ENCODE measurements around the gene PPP1R3D.

The PPP1R3D gene

DNA sequence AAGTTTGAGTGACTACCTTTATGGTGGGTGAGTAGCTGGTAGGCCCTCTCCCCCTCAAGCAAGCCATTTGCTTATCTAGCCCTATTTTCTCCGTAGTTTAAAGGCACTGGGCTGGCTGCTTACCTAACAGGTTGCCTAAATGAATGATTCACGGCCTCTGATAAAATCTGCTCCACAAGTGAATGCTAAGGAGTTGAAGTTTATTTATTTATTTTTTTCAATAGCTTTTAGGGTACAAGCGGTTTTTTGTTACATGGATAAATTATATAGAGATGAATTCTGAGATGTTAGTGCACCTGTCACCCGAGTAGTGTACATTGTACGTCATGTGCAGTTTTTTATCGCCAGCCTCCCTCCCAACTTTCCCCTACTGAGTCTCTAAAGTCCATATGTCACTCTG is 9.8 kb upstream of the PPP1R3D start:
- TF ChIP-seq, protein P1, sequence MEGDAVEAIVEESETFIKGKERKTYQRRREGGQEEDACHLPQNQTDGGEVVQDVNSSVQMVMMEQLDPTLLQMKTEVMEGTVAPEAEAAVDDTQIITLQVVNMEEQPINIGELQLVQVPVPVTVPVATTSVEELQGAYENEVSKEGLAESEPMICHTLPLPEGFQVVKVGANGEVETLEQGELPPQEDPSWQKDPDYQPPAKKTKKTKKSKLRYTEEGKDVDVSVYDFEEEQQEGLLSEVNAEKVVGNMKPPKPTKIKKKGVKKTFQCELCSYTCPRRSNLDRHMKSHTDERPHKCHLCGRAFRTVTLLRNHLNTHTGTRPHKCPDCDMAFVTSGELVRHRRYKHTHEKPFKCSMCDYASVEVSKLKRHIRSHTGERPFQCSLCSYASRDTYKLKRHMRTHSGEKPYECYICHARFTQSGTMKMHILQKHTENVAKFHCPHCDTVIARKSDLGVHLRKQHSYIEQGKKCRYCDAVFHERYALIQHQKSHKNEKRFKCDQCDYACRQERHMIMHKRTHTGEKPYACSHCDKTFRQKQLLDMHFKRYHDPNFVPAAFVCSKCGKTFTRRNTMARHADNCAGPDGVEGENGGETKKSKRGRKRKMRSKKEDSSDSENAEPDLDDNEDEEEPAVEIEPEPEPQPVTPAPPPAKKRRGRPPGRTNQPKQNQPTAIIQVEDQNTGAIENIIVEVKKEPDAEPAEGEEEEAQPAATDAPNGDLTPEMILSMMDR (conservative IDR thresholded peaks at IDR 0.05; ENCODE audit: control insufficient read depth, insufficient read depth, low read depth, low read length): no peak
- DNase-seq (ENCODE audit: low read depth): no peak
- no peak overlapping the region for H3K4me3 ChIP-seq (ENCODE audit: control insufficient read depth, low read depth, low read length)

DNA sequence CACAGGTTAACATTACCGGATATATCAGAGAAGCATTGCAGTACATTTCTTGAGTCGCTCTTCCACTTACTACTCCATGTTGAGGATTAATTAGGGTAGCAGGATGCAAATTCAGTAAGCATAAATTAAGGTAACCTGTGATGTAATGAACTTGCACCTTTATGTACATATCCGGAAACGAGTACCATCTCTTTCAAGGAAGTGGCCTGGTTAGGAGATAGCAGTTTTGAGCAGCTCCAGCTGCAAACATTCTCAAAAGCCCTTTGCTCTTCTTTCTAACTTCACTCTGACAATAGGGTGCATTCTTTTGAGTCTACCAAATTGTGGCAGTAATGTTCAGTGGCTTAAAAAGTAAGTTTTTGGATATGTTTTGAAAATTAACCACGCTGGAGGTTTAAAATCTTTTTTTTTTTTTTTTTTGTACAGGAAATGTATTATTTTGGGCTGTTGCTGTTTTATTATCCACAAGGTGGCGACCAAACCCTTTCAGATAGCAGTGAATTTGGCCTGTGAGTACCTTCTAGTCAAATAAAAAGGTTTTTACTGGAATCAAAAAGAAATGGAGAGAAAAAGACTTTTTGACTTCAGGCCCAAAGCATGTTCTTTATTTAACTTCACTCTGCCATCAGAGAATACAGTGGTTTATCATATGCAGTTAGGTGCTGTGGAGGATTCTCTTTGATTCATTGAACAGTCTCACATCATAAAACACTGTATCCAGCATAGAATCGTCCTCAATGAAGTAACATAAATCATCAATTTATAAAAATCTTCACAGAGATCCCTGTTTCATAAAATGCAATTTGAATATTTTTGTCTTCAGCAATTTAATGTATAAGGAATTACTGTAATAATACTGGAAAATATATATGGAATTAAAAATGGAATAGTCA is 9.0 kb upstream of the PPP1R3D start:
- DNase-seq (ENCODE audit: low read depth): peak; percentile 70
- TF ChIP-seq, protein P1 (conservative IDR thresholded peaks at IDR 0.05; ENCODE audit: control insufficient read depth, insufficient read depth, low read depth, low read length): peak; percentile 62
- no peak overlapping the region for H3K4me3 ChIP-seq (ENCODE audit: control insufficient read depth, low read depth, low read length)

DNA sequence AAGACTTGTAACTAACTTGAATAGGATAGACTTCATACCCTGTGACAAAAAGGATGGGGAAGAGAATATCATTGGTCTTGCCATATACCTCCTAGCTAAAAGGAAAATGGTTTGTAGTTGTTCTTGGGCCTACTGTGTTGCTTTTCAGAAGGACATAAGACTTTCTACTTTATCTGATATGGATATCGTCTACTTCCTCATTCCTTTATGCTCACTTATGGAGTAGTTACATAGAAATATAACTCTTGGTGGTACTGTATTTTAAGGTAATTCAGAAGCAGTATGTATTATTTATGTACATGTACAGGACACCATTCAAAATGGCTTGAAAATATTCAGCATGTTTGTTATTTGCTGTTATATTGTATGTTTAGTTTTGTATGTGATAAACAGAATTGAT is 8.1 kb upstream of the PPP1R3D start:
- no peak for DNase-seq (ENCODE audit: low read depth)
- TF ChIP-seq, protein P1 (conservative IDR thresholded peaks at IDR 0.05; ENCODE audit: control insufficient read depth, insufficient read depth, low read depth, low read length): no peak
- no peak overlapping the region for H3K4me3 ChIP-seq (ENCODE audit: control insufficient read depth, low read depth, low read length)

DNA sequence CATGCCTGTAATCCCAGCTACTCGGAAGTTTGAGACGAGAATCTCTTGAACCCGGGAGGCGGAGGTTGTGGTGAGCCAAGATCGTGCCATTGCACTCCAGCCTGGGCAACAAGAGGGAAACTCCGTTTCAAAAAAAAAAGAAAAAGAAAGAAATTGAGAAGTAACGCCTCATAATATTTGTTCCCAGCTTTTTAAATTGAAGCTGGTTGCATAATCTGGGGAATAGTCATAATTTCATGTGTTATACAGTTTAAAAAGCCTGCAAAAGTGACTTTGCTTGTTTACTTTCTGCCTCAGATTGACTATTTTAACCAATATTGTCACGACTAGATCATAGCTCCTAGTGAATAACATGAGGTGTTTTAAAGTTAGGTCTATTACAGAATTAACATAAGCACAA is 7.3 kb upstream of the PPP1R3D start:
- no peak for DNase-seq (ENCODE audit: low read depth)
- TF ChIP-seq, protein P1 (conservative IDR thresholded peaks at IDR 0.05; ENCODE audit: control insufficient read depth, insufficient read depth, low read depth, low read length): no peak
- no peak overlapping the region for H3K4me3 ChIP-seq (ENCODE audit: control insufficient read depth, low read depth, low read length)

DNA sequence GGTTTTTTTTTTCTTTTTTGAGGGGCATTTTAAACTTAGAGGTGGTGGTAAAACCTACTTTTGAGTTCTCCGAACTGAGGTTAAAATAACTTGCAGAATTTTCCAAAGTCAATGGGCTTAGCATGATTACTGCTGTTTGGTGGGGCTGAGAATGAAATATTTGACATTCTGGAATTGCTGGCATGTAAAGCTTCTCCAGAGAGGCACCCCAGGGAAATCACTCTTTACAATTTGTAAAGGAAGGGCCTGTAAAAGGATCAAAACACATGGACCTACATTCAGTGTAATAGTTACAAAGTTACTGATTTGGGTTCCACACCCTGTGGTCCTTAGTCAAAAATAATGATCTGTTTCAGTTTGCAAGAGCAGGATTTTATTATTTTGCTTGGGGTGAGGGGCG is 5.6 kb upstream of the PPP1R3D start:
- H3K4me3 ChIP-seq (ENCODE audit: control insufficient read depth, low read depth, low read length): no peak overlapping the region
- DNase-seq (ENCODE audit: low read depth): no peak
- TF ChIP-seq, protein P1 (conservative IDR thresholded peaks at IDR 0.05; ENCODE audit: control insufficient read depth, insufficient read depth, low read depth, low read length): no peak

DNA sequence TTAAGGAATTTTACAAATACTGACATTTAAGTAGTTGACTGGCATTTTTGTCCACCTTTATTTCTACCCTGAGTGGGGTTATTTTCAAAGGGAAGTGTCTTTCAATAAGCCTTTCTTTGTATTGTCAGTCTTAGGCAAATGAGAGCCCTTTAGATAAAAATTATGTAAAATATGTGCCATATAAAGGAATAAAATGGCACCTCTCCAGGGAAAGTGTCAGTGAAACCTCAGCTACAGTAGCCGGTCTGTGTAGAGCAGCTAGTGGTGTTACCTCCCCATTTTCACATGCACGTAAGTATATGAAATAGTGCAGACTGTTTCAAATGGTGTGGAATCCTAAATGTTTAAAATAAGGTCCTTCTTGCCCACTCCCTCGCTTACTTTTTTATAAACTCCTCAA is 5.1 kb upstream of the PPP1R3D start:
- H3K4me3 ChIP-seq (ENCODE audit: control insufficient read depth, low read depth, low read length): no peak overlapping the region
- TF ChIP-seq, protein P1 (conservative IDR thresholded peaks at IDR 0.05; ENCODE audit: control insufficient read depth, insufficient read depth, low read depth, low read length): no peak
- no peak for DNase-seq (ENCODE audit: low read depth)
